ENCODE data around the gene SYN1.

- no peak for TF ChIP-seq POLR2AphosphoS5 (IDR thresholded peaks at IDR 0.05)
- TF ChIP-seq, protein P1, sequence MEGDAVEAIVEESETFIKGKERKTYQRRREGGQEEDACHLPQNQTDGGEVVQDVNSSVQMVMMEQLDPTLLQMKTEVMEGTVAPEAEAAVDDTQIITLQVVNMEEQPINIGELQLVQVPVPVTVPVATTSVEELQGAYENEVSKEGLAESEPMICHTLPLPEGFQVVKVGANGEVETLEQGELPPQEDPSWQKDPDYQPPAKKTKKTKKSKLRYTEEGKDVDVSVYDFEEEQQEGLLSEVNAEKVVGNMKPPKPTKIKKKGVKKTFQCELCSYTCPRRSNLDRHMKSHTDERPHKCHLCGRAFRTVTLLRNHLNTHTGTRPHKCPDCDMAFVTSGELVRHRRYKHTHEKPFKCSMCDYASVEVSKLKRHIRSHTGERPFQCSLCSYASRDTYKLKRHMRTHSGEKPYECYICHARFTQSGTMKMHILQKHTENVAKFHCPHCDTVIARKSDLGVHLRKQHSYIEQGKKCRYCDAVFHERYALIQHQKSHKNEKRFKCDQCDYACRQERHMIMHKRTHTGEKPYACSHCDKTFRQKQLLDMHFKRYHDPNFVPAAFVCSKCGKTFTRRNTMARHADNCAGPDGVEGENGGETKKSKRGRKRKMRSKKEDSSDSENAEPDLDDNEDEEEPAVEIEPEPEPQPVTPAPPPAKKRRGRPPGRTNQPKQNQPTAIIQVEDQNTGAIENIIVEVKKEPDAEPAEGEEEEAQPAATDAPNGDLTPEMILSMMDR (IDR thresholded peaks at IDR 0.05) = no peak
- TF ChIP-seq POLR2A (IDR thresholded peaks at IDR 0.05) = no peak
- TF ChIP-seq EP300 (IDR thresholded peaks at IDR 0.05) = no peak
These were observed 6.6 kb downstream of the SYN1 start for GRCh38 chrX:47613082-47613481.

All from sigmoid colon (tissue), 4 donors.